ENCODE data around the gene CFAP68.
"Not testable (repeated sequence)": the region's sequence is repeated elsewhere in the genome, so short reads cannot be mapped to it uniquely, and the experiment has no call there.

Gene CFAP68

GRCh38 chr11:111879637-111879960, 258 bp downstream of the CFAP68 start:
- DNase-seq (ENCODE audit: low spot score) = no peak
- no peak for TF ChIP-seq CTCF (IDR thresholded peaks at IDR 0.05; ENCODE audit: extremely low read depth, insufficient read depth, missing control alignments)
- in situ Hi-C loops (cut with MboI; ENCODE audit: low pct_unique_long_range_greater_than_20kb, low sequenced_read_pairs, unreplicated experiment) = no loop called here

GRCh38 chr11:111882202-111882601, 2.9 kb downstream of the CFAP68 start:
- no peak for DNase-seq (ENCODE audit: low spot score)
- in situ Hi-C loops (cut with MboI; ENCODE audit: low pct_unique_long_range_greater_than_20kb, low sequenced_read_pairs, unreplicated experiment) = no loop called here
- TF ChIP-seq CTCF (IDR thresholded peaks at IDR 0.05; ENCODE audit: extremely low read depth, insufficient read depth, missing control alignments) = no peak

GRCh38 chr11:111885053-111885452, 5.7 kb downstream of the CFAP68 start:
- DNase-seq (ENCODE audit: low spot score); in situ Hi-C loops (cut with MboI; ENCODE audit: low pct_unique_long_range_greater_than_20kb, low sequenced_read_pairs, unreplicated experiment): not testable (repeated sequence)

GRCh38 chr11:111886032-111886431, 6.7 kb downstream of the CFAP68 start:
- no peak for DNase-seq (ENCODE audit: low spot score)
- no peak for TF ChIP-seq CTCF (IDR thresholded peaks at IDR 0.05; ENCODE audit: extremely low read depth, insufficient read depth, missing control alignments)
- in situ Hi-C loops (cut with MboI; ENCODE audit: low pct_unique_long_range_greater_than_20kb, low sequenced_read_pairs, unreplicated experiment) = no loop called here

GRCh38 chr11:111886844-111887243, 7.5 kb downstream of the CFAP68 start:
- in situ Hi-C loops (cut with MboI; ENCODE audit: low pct_unique_long_range_greater_than_20kb, low sequenced_read_pairs, unreplicated experiment) = no loop called here
- no peak for DNase-seq (ENCODE audit: low spot score)
- TF ChIP-seq CTCF (IDR thresholded peaks at IDR 0.05; ENCODE audit: extremely low read depth, insufficient read depth, missing control alignments) = no peak

GRCh38 chr11:111905411-111905810, 26.1 kb downstream of the CFAP68 start:
- DNase-seq (ENCODE audit: low spot score) = no peak
- in situ Hi-C loops (cut with MboI; ENCODE audit: low pct_unique_long_range_greater_than_20kb, low sequenced_read_pairs, unreplicated experiment) = no loop called here
- no peak for TF ChIP-seq CTCF (IDR thresholded peaks at IDR 0.05; ENCODE audit: extremely low read depth, insufficient read depth, missing control alignments)

- no peak for DNase-seq (ENCODE audit: low spot score)
- no peak for TF ChIP-seq CTCF (IDR thresholded peaks at IDR 0.05; ENCODE audit: extremely low read depth, insufficient read depth, missing control alignments)
- in situ Hi-C loops (cut with MboI; ENCODE audit: low pct_unique_long_range_greater_than_20kb, low sequenced_read_pairs, unreplicated experiment) = no loop called here
These were observed 27.3 kb downstream of the CFAP68 start for GRCh38 chr11:111906680-111907079.

All from GM13977 (cell line).